H1 (cell line): ENCODE data around the gene PRR35. TPM values are rescaled to one million over a fixed set of nuclear protein-coding genes. Genes with fewer than 3 reads are reported as not detected.

ENCODE experiments used
- BACH1 ChIP-seq: IDR thresholded peaks from 2 replicates; pipeline ENCODE4 v1.6.1; 2012; ENCODE audit warnings: low read length, improper control_type of control experiment
- FOSL1 ChIP-seq: IDR thresholded peaks from 2 replicates; pipeline ENCODE4 v1.6.1; 2011; ENCODE audit warnings: mild to moderate bottlenecking, low read depth, low read length, moderate library complexity; ENCODE audit not compliant: insufficient read depth
- JUN ChIP-seq: IDR thresholded peaks from 2 replicates; pipeline ENCODE4 v1.6.1; 2011; ENCODE audit warnings: low read depth, mild to moderate bottlenecking, improper control_type of control experiment, low read length
- KDM4A ChIP-seq: IDR thresholded peaks from one replicate; pipeline ENCODE4 v1.7.1; 2012; ENCODE audit warnings: low read depth, mild to moderate bottlenecking, moderate library complexity, low read length, inconsistent platforms; ENCODE audit not compliant: severe bottlenecking
- NANOG ChIP-seq: IDR thresholded peaks from 2 replicates; pipeline ENCODE4 v1.6.1; 2011; ENCODE audit warnings: low read length, low read depth, mild to moderate bottlenecking, inconsistent platforms; ENCODE audit not compliant: insufficient read depth, poor library complexity, severe bottlenecking
- POLR2AphosphoS5 ChIP-seq: IDR thresholded peaks from 2 replicates; pipeline ENCODE4 v1.6.1; 2011; ENCODE audit warnings: low read depth, low read length
- RAD21 ChIP-seq, 2 experiments: IDR thresholded peaks in 1 of 2; conservative IDR thresholded peaks in 1 of 2; 2 replicates each; pipeline ENCODE4 v1.6.1; 2011; ENCODE audit warnings: low read depth in 2 of 2, low read length in 2 of 2, improper control_type of control experiment in 1 of 2, inconsistent platforms in 1 of 2, mild to moderate bottlenecking in 1 of 2, moderate library complexity in 1 of 2
- SIRT6 ChIP-seq: IDR thresholded peaks from one replicate; pipeline ENCODE4 v1.7.1; 2012; ENCODE audit warnings: low read length, inconsistent platforms
- SP1 ChIP-seq: IDR thresholded peaks from 2 replicates; pipeline ENCODE4 v1.6.1; 2011; ENCODE audit warnings: low read depth, low read length
- TAF1 ChIP-seq: IDR thresholded peaks from 2 replicates; pipeline ENCODE4 v1.6.1; 2011; ENCODE audit warnings: mild to moderate bottlenecking, low read depth, low read length
- polyA plus RNA-seq, 7 experiments: library from polyadenylated mRNA; depleted of rRNA in 3 of 7; stranded (reverse) in 5 of 7; unstranded in 2 of 7; fragments of >200 nt in 5 of 7; fragments of 200-250 nt in 2 of 7; gene quantifications; 1 replicate in 5 of 7; 2 replicates in 1 of 7; 4 replicates in 1 of 7; pipeline versions ENCODE4 v1.2.1 to v1.2.3, GENCODE V29; 2011 to 2013; ENCODE audit warnings: missing spikeins in 2 of 7, mixed read lengths in 2 of 7
- total RNA-seq: library from RNA; stranded (reverse); fragmentation: NEBNext Ultra II Directional; extraction: Animal tissue kit (Norgen Biotek cat#: 25700); gene quantifications from 2 replicates; pipeline ENCODE4 v1.2.1, GENCODE V29; 2021
- TF ChIP-seq, protein P1 (sequence below): fragments of 300-600 bp; sonication (generic); IDR thresholded peaks from 2 replicates; pipeline ENCODE4 v1.7.1; 2012; ENCODE audit warnings: low read length, moderate library complexity, mild to moderate bottlenecking, inconsistent platforms; ENCODE audit not compliant: insufficient replicate concordance

Gene PRR35
- total and polyA plus RNA-seq, 2 of the 8 experiments (the other 6 are each of a cell fraction or from before 2014, with no cell fraction given) = 0.38 to 0.50 TPM

DNA sequence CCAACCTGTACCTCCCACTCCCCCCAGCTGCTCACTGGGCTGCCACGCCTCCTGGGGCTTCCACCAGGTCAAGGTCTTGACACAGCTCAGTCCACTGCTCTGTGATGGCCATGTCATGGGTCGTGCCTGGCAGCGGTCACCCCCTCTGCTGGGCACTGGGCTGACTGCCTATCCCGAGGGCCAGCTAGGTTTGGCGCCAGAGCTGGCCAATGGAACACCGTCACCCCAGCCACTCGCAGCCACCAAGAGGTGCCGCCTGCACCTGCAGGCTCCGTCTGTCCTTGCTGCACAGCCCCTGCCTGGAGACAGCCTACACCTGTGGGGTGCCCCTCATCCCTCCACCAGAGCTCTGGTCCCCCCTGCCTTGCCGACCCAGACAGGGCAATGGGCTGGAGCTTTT lies 25.2 kb downstream of the PRR35 start (continued):
- TF ChIP-seq, protein P1, sequence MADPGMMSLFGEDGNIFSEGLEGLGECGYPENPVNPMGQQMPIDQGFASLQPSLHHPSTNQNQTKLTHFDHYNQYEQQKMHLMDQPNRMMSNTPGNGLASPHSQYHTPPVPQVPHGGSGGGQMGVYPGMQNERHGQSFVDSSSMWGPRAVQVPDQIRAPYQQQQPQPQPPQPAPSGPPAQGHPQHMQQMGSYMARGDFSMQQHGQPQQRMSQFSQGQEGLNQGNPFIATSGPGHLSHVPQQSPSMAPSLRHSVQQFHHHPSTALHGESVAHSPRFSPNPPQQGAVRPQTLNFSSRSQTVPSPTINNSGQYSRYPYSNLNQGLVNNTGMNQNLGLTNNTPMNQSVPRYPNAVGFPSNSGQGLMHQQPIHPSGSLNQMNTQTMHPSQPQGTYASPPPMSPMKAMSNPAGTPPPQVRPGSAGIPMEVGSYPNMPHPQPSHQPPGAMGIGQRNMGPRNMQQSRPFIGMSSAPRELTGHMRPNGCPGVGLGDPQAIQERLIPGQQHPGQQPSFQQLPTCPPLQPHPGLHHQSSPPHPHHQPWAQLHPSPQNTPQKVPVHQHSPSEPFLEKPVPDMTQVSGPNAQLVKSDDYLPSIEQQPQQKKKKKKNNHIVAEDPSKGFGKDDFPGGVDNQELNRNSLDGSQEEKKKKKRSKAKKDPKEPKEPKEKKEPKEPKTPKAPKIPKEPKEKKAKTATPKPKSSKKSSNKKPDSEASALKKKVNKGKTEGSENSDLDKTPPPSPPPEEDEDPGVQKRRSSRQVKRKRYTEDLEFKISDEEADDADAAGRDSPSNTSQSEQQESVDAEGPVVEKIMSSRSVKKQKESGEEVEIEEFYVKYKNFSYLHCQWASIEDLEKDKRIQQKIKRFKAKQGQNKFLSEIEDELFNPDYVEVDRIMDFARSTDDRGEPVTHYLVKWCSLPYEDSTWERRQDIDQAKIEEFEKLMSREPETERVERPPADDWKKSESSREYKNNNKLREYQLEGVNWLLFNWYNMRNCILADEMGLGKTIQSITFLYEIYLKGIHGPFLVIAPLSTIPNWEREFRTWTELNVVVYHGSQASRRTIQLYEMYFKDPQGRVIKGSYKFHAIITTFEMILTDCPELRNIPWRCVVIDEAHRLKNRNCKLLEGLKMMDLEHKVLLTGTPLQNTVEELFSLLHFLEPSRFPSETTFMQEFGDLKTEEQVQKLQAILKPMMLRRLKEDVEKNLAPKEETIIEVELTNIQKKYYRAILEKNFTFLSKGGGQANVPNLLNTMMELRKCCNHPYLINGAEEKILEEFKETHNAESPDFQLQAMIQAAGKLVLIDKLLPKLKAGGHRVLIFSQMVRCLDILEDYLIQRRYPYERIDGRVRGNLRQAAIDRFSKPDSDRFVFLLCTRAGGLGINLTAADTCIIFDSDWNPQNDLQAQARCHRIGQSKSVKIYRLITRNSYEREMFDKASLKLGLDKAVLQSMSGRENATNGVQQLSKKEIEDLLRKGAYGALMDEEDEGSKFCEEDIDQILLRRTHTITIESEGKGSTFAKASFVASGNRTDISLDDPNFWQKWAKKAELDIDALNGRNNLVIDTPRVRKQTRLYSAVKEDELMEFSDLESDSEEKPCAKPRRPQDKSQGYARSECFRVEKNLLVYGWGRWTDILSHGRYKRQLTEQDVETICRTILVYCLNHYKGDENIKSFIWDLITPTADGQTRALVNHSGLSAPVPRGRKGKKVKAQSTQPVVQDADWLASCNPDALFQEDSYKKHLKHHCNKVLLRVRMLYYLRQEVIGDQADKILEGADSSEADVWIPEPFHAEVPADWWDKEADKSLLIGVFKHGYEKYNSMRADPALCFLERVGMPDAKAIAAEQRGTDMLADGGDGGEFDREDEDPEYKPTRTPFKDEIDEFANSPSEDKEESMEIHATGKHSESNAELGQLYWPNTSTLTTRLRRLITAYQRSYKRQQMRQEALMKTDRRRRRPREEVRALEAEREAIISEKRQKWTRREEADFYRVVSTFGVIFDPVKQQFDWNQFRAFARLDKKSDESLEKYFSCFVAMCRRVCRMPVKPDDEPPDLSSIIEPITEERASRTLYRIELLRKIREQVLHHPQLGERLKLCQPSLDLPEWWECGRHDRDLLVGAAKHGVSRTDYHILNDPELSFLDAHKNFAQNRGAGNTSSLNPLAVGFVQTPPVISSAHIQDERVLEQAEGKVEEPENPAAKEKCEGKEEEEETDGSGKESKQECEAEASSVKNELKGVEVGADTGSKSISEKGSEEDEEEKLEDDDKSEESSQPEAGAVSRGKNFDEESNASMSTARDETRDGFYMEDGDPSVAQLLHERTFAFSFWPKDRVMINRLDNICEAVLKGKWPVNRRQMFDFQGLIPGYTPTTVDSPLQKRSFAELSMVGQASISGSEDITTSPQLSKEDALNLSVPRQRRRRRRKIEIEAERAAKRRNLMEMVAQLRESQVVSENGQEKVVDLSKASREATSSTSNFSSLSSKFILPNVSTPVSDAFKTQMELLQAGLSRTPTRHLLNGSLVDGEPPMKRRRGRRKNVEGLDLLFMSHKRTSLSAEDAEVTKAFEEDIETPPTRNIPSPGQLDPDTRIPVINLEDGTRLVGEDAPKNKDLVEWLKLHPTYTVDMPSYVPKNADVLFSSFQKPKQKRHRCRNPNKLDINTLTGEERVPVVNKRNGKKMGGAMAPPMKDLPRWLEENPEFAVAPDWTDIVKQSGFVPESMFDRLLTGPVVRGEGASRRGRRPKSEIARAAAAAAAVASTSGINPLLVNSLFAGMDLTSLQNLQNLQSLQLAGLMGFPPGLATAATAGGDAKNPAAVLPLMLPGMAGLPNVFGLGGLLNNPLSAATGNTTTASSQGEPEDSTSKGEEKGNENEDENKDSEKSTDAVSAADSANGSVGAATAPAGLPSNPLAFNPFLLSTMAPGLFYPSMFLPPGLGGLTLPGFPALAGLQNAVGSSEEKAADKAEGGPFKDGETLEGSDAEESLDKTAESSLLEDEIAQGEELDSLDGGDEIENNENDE = no peak
- TF ChIP-seq SIRT6 (no peak), RAD21 (IDR thresholded peaks at IDR 0.05 in 1 of 2, conservative IDR thresholded peaks at IDR 0.05 in 1 of 2; ENCODE audit: low read depth in 2 of 2, low read length in 2 of 2) (peak in 1 of 2 experiments; percentile 10; a peak in 1 of 4 replicates), NANOG (no peak), JUN (no peak), BACH1 (no peak), KDM4A (no peak), TAF1 (no peak), SP1 (no peak), FOSL1 (no peak), POLR2AphosphoS5 (peak; percentile 35; the same call in 1 of the 2 replicates)
